Testis (tissue), 2 donors: Measurements from ENCODE around the gene ZNF28.
"Not testable (repeated sequence)": the region's sequence is repeated elsewhere in the genome, so short reads cannot be mapped to it uniquely, and the experiment has no call there.

Experiments
- POLR2A ChIP-seq: fragments of 450-650 bp; IDR thresholded peaks from one replicate; pipeline ENCODE4 v1.6.1; 2017; ENCODE audit warnings: antibody characterized with exemption, mild to moderate bottlenecking, moderate library complexity
- TF ChIP-seq, protein P1 (sequence below), 3 experiments: fragments of 450-650 bp in 2 of 3; fragments of 200-600 bp in 1 of 3; sonication (generic) in 1 of 3; IDR thresholded peaks; one replicate each; pipeline ENCODE4 v1.5.1; 2016 to 2019; ENCODE audit warnings: antibody characterized with exemption in 3 of 3, mild to moderate bottlenecking in 2 of 3, moderate library complexity in 1 of 3

DNA sequence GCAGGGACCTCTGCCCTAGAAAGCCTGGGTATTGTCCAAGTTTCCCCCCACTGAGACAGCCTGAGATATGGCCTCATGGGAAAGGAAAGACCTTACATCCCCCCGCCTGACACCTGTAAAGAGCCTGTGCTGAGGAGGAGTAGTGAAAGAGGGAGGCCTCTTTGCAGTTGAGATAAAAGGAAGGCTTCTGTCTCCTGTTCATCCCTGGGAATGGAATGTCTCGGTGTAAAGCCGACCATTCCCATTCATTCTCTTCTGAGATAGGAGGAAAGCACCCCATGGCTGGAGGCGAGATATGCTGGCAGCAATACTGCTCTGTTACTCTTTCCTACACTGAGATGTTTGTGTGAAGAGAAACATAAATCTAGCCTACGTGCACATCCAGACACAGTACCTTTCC lies 25.9 kb upstream of the ZNF28 start:
- TF ChIP-seq, protein P1, sequence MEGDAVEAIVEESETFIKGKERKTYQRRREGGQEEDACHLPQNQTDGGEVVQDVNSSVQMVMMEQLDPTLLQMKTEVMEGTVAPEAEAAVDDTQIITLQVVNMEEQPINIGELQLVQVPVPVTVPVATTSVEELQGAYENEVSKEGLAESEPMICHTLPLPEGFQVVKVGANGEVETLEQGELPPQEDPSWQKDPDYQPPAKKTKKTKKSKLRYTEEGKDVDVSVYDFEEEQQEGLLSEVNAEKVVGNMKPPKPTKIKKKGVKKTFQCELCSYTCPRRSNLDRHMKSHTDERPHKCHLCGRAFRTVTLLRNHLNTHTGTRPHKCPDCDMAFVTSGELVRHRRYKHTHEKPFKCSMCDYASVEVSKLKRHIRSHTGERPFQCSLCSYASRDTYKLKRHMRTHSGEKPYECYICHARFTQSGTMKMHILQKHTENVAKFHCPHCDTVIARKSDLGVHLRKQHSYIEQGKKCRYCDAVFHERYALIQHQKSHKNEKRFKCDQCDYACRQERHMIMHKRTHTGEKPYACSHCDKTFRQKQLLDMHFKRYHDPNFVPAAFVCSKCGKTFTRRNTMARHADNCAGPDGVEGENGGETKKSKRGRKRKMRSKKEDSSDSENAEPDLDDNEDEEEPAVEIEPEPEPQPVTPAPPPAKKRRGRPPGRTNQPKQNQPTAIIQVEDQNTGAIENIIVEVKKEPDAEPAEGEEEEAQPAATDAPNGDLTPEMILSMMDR (IDR thresholded peaks at IDR 0.05) = not testable (repeated sequence)
- TF ChIP-seq POLR2A = not testable (repeated sequence)
